GM12878 (cell line): ENCODE measurements around the gene CD180. TPM values are rescaled to one million over a fixed set of nuclear protein-coding genes. Genes with fewer than 3 reads are reported as not detected.

Experiments
- ATAC-seq: fragments of 200-7000 bp; cut with Tn5 transposase; 3 replicates; pipeline ENCODE4 v1.9.1; 2020; ENCODE audit warnings: mild to moderate bottlenecking, moderate library complexity
- BruUV-seq: library from RNA; stranded (reverse); fragments of 400-500 nt; replicated peaks from 2 replicates; lab custom pipeline; 2021; lab: Mats Ljungman, UMichigan
- CTCF ChIA-PET: fragments of 300-600 bp; sonication (Branson Sonifier 250); formaldehyde crosslinking; extraction: SDS; loops from one replicate; lab custom pipeline; 2021; ENCODE audit warnings: inconsistent platforms; lab: Yijun Ruan, JAX
- POLR2A ChIA-PET: fragments of 350-600 bp; formaldehyde crosslinking; extraction: SDS; loops from one replicate; lab custom pipeline; 2021; ENCODE audit warnings: inconsistent platforms; lab: Charles Lee
- RAD21 ChIA-PET: fragments of 300-600 bp; sonication (Branson Sonifier 250); formaldehyde crosslinking; loops from one replicate; lab custom pipeline; 2023; ENCODE audit warnings: antibody characterized with exemption; ENCODE audit not compliant: unreplicated experiment; lab: Charles Lee
- SMC1A ChIA-PET: fragments of 300-600 bp; sonication (Branson Sonifier 250); formaldehyde crosslinking; loops from one replicate; lab custom pipeline; 2023; ENCODE audit not compliant: unreplicated experiment, uncharacterized antibody; lab: Charles Lee
- DNase-seq: peaks from one replicate; pipeline ENCODE4 v3.0.0-alpha.2; 2011; ENCODE audit warnings: low read depth, low spot score
- FAIRE-seq: peaks from 3 replicates; lab custom pipeline; 2011; peaks lifted over from hg19 to GRCh38; lab: Jason Lieb, UNC
- H2AFZ ChIP-seq: 2 replicates; pipeline ENCODE4 v1.6.0; 2011; ENCODE audit warnings: low read depth, low read length, control low read depth; ENCODE audit not compliant: control insufficient read depth
- H3K27ac ChIP-seq: 2 replicates; pipeline ENCODE4 v1.5.1; 2011; ENCODE audit warnings: control low read depth; ENCODE audit not compliant: control insufficient read depth, insufficient read depth
- H3K27me3 ChIP-seq, 2 experiments: replicated peaks in 1 of 2; 2 replicates each; pipeline versions ENCODE4 v1.6.0 to v1.6.1; 2011; ENCODE audit warnings: low read length in 1 of 2; ENCODE audit not compliant: control insufficient read depth in 2 of 2, insufficient read depth in 2 of 2
- H3K36me3 ChIP-seq, 2 experiments: 2 replicates each; pipeline ENCODE4 v1.5.1; 2011; ENCODE audit warnings: low read length in 1 of 2; ENCODE audit not compliant: control insufficient read depth in 2 of 2, insufficient read depth in 2 of 2
- H3K4me1 ChIP-seq: 2 replicates; pipeline ENCODE4 v1.6.1; 2011; ENCODE audit warnings: mild to moderate bottlenecking, low read length, moderate library complexity, mixed read lengths; ENCODE audit not compliant: control insufficient read depth, insufficient read depth
- H3K4me2 ChIP-seq: 2 replicates; pipeline ENCODE4 v1.6.0; 2011; ENCODE audit warnings: control low read depth; ENCODE audit not compliant: control insufficient read depth, insufficient read depth
- H3K4me3 ChIP-seq: fragments of 200-600 bp; sonication (generic); 2 replicates; pipeline ENCODE4 v1.5.1; 2016
- H3K79me2 ChIP-seq: 2 replicates; pipeline ENCODE4 v1.6.0; 2011; ENCODE audit warnings: low read length; ENCODE audit not compliant: control insufficient read depth, insufficient read depth
- H3K9ac ChIP-seq: 2 replicates; pipeline ENCODE4 v1.8.0; 2011; ENCODE audit warnings: low read length, control low read depth, mixed read lengths; ENCODE audit not compliant: control insufficient read depth, insufficient read depth
- H3K9me3 ChIP-seq: replicated peaks from 3 replicates; pipeline ENCODE4 v1.5.1; 2011; ENCODE audit warnings: mild to moderate bottlenecking, low read length; ENCODE audit not compliant: control insufficient read depth, insufficient read depth
- H4K20me1 ChIP-seq: 2 replicates; pipeline ENCODE4 v1.6.0; 2011; ENCODE audit not compliant: control insufficient read depth, insufficient read depth
- MAX ChIP-seq: IDR thresholded peaks from 2 replicates; pipeline ENCODE4 v1.6.1; 2012; ENCODE audit warnings: low read depth, low read length, improper control_type of control experiment
- PBX3 ChIP-seq: IDR thresholded peaks from 2 replicates; pipeline ENCODE4 v1.6.1; 2011; ENCODE audit warnings: mild to moderate bottlenecking, low read depth, low read length, moderate library complexity; ENCODE audit not compliant: insufficient replicate concordance
- PKNOX1 ChIP-seq: fragments of 450-650 bp; IDR thresholded peaks from 2 replicates; pipeline ENCODE4 v1.6.1; 2016; ENCODE audit warnings: mild to moderate bottlenecking
- SPI1 ChIP-seq: IDR thresholded peaks from 2 replicates; pipeline ENCODE4 v1.6.1; 2011; ENCODE audit warnings: low read depth, mild to moderate bottlenecking, low read length, moderate library complexity, borderline replicate concordance; ENCODE audit not compliant: insufficient read depth
- TARDBP ChIP-seq: IDR thresholded peaks from 2 replicates; pipeline ENCODE4 v1.6.1; 2016; ENCODE audit warnings: borderline replicate concordance
- ZBTB4 ChIP-seq: fragments of 450-650 bp; formaldehyde crosslinking; IDR thresholded peaks from 2 replicates; pipeline ENCODE4 v1.4.0; 2022; ENCODE audit warnings: mild to moderate bottlenecking, moderate library complexity
- ZNF384 ChIP-seq: IDR thresholded peaks from 2 replicates; pipeline ENCODE4 v1.6.1; 2012; ENCODE audit warnings: low read depth, mild to moderate bottlenecking, low read length, improper control_type of control experiment, borderline replicate concordance
- ZNF687 ChIP-seq: fragments of 450-650 bp; IDR thresholded peaks from 2 replicates; pipeline ENCODE4 v1.6.1; 2017; ENCODE audit warnings: mild to moderate bottlenecking, moderate library complexity
- ZSCAN29 ChIP-seq: fragments of 450-650 bp; IDR thresholded peaks from 2 replicates; pipeline ENCODE4 v1.6.1; 2017; ENCODE audit warnings: mild to moderate bottlenecking, moderate library complexity
- WGBS: methylation state at CpG from one replicate; pipeline ENCODE4 v1.1.6; 2016; ENCODE audit warnings: low lambda C conversion rate; ENCODE audit not compliant: insufficient replicate concordance, insufficient coverage; ENCODE audit errors: missing lambda C conversion rate; 5-methylcytosine and 5-hydroxymethylcytosine counted together
- in situ Hi-C: fragments of 300-500 bp; cut with MboI; formaldehyde crosslinking; loops from 9 replicates; pipeline ENCODE4 v1.14.3; 2018; ENCODE audit warnings: mixed read lengths
- intact Hi-C: fragments of 100-400 bp; cut with micrococcal nuclease; formaldehyde crosslinking; loops from one replicate; pipeline ENCODE4 v1.14.2; 2022; ENCODE audit not compliant: unreplicated experiment
- polyA plus RNA-seq, 11 experiments: library from polyadenylated mRNA; depleted of rRNA in 4 of 11; unstranded in 6 of 11; stranded (reverse) in 5 of 11; fragments of >200 nt; fragmentation: Nextera tagmentation in 4 of 11; fragmentation: Illumina TruSeq in 1 of 11; extraction: Ambion mirVana in 4 of 11; extraction: Trizol in 1 of 11; gene quantifications; 1 replicate in 1 of 11; 2 replicates in 10 of 11; pipeline versions ENCODE4 v1.2.1 to v1.2.3, GENCODE V29; 2011 to 2016; ENCODE audit warnings: inconsistent platforms in 2 of 11, missing spikeins in 2 of 11, low read depth in 1 of 11
- total RNA-seq, 4 experiments: library from RNA; depleted of rRNA in 3 of 4; stranded (reverse); fragments of >200 nt in 3 of 4; fragmentation: Illumina TruSeq in 1 of 4; extraction: Trizol in 1 of 4; gene quantifications; 2 replicates each; pipeline versions ENCODE4 v1.2.1 to v1.2.3, GENCODE V29; 2013 to 2021

The CD180 gene
- total and polyA plus RNA-seq, 10 of the 15 experiments (the other 5 are each of a cell fraction or from before 2014, with no cell fraction given), result 0.22 to 9.7 (median 2.9) TPM

GRCh38 chr5:67187006-67187715 is 9.4 kb downstream of the CD180 start:
- DNase-seq (no peak), ATAC-seq (peak; percentile 59), FAIRE-seq (no peak)
- WGBS, result 0% methylated on average over 1 of the region's 1 CpG
- intact Hi-C loops (no loop called here), in situ Hi-C loops (no loop called here)
- BruUV-seq, result no TSS peak
- H3K9me3 ChIP-seq, result no peaks in the 10 kb centered on the region
- TF ChIP-seq ZNF384, result no peak
- TF ChIP-seq MAX, result no peak
- TF ChIP-seq TARDBP, result no peak
- no peak for TF ChIP-seq ZBTB4 (CRISPR knock-in tag)
- TF ChIP-seq PBX3, result peak; percentile 34
- no peak for TF ChIP-seq ZSCAN29
- peak; percentile 89 for TF ChIP-seq PKNOX1
- TF ChIP-seq ZNF687, result no peak
- TF ChIP-seq SPI1, result peak; percentile 71; the same call in 1 of the 2 replicates
- H3K79me2 ChIP-seq, result no peaks in the 10 kb centered on the region
- no peak overlapping the region for H3K27ac ChIP-seq
- CTCF ChIA-PET, result no interaction called here
- SMC1A ChIA-PET, result no interaction called here
- no peak overlapping the region for H3K4me3 ChIP-seq
- H3K27me3 ChIP-seq, result no peaks in the 10 kb centered on the region
- H3K4me1 ChIP-seq, result no peaks in the 10 kb centered on the region; the same call in 1 of the 2 replicates
- H3K4me2 ChIP-seq, result no peak overlapping the region
- H3K9ac ChIP-seq, result no peak overlapping the region
- H3K36me3 ChIP-seq, result no peaks in the 10 kb centered on the region; a peak in 2 of 4 replicates
- POLR2A ChIA-PET, result no interaction called here
- RAD21 ChIA-PET, result no interaction called here
- H2AFZ ChIP-seq, result no peak overlapping the region
- H4K20me1 ChIP-seq, result no peaks in the 10 kb centered on the region
